CD4-positive, alpha-beta memory T cell (primary cell): ENCODE measurements around the gene MIOX. TPM values are rescaled to one million over a fixed set of nuclear protein-coding genes. Genes with fewer than 3 reads are reported as not detected.

Experiments
- CTCF ChIA-PET: fragments of 350-600 bp; sonication (Branson Sonifier 250); formaldehyde crosslinking; loops from one replicate; lab custom pipeline; 2021; ENCODE audit warnings: inconsistent platforms; ENCODE audit not compliant: partially characterized antibody; lab: Charles Lee
- POLR2A ChIA-PET: fragments of 350-600 bp; sonication (Branson Sonifier 250); formaldehyde crosslinking; loops from one replicate; lab custom pipeline; 2021; ENCODE audit not compliant: partially characterized antibody; lab: Charles Lee
- DNase-seq, 5 donors: peaks; one replicate each; pipeline versions ENCODE4 v3.0.0 to v3.0.0-alpha.2; 2020 to 2022; ENCODE audit warnings: mixed read lengths in 1 of 5
- H3K27ac ChIP-seq: one replicate; pipeline ENCODE4 v1.7.0; 2013; ENCODE audit warnings: low read depth, low read length
- H3K27me3 ChIP-seq: 2 replicates; pipeline ENCODE4 v1.7.0; 2013; ENCODE audit warnings: mild to moderate bottlenecking, low read length, moderate library complexity; ENCODE audit not compliant: insufficient read depth
- H3K36me3 ChIP-seq: 2 replicates; pipeline ENCODE4 v1.7.0; 2013; ENCODE audit warnings: mild to moderate bottlenecking, low read length, moderate library complexity; ENCODE audit not compliant: insufficient read depth
- H3K4me1 ChIP-seq: 2 replicates; pipeline ENCODE4 v1.7.0; 2013; ENCODE audit warnings: mild to moderate bottlenecking, low read length, moderate library complexity; ENCODE audit not compliant: insufficient read depth
- H3K4me3 ChIP-seq, 2 donors: one replicate each; pipeline ENCODE4 v1.7.0; 2013; ENCODE audit warnings: low read length in 2 of 2, mild to moderate bottlenecking in 1 of 2
- H3K9me3 ChIP-seq, 2 donors: one replicate each; pipeline ENCODE4 v1.7.0; 2013; ENCODE audit warnings: low read length in 2 of 2, control low read depth in 1 of 2; ENCODE audit not compliant: control insufficient read depth in 1 of 2
- H3K27ac Mint-ChIP-seq, 7 donors: one replicate each; pipeline ENCODE4 v1.8.0; 2020 to 2021; ENCODE audit warnings: mixed read lengths in 7 of 7, mild to moderate bottlenecking in 6 of 7, inconsistent platforms in 3 of 7, moderate library complexity in 3 of 7
- H3K27me3 Mint-ChIP-seq, 2 donors: one replicate each; pipeline ENCODE4 v1.8.0; 2020 to 2021; ENCODE audit warnings: mixed read lengths in 2 of 2
- H3K36me3 Mint-ChIP-seq, 2 donors: one replicate each; pipeline ENCODE4 v1.8.0; 2020 to 2021; ENCODE audit warnings: mixed read lengths in 2 of 2, inconsistent platforms in 1 of 2, mild to moderate bottlenecking in 1 of 2
- H3K4me1 Mint-ChIP-seq, 4 donors: one replicate each; pipeline ENCODE4 v1.8.0; 2020 to 2021; ENCODE audit warnings: mixed read lengths in 4 of 4, mild to moderate bottlenecking in 1 of 4
- H3K4me3 Mint-ChIP-seq, 8 donors: one replicate each; pipeline ENCODE4 v1.8.0; 2020 to 2021; ENCODE audit warnings: mixed read lengths in 8 of 8, mild to moderate bottlenecking in 7 of 8, moderate library complexity in 6 of 8, inconsistent platforms in 3 of 8
- H3K9me3 Mint-ChIP-seq, 8 donors: one replicate each; pipeline ENCODE4 v1.8.0; 2020 to 2021; ENCODE audit warnings: mixed read lengths in 8 of 8, mild to moderate bottlenecking in 5 of 8, inconsistent platforms in 3 of 8, moderate library complexity in 1 of 8
- intact Hi-C: fragments of 100-400 bp; cut with micrococcal nuclease; formaldehyde crosslinking; loops from one replicate; pipeline ENCODE4 v1.15.1; 2023
- polyA plus RNA-seq, 2 donors: library from polyadenylated mRNA; unstranded; fragments of 300-500 nt; fragmentation: Illumina TruSeq; gene quantifications; one replicate each; pipeline ENCODE4 v1.2.3, GENCODE V29; 2021
- total RNA-seq, 2 experiments: library from RNA; stranded (reverse); gene quantifications; one replicate each; pipeline ENCODE4 v1.2.3, GENCODE V29; 2021

MIOX gene
- total and polyA plus RNA-seq, 4 experiments from 2014 or later, result not detected

DNA sequence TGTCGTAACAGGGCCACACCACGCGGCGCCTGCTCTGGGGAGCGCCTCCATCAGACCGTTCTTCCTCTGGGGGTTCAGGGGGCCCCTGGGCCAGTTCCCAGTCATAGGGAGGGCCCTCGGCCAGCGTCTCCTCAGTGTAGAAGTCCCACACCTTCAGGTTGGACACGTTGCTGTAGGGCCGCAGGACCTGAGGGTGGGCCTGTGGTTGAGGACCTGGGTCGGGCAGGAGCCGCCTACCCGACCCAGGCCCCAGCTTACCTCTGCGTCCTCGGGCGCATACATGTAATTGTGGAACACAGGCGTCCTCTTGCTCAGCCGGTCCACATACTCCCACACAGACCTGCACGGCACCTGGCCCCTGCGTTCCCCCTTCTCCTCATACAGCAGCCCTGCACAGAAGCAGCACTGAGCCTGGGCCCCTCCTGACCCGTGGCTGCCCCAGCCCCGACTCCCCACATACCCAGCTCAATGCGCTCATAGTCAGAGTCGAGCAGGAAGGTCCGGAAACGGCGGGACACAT lies 32.0 kb upstream of the MIOX start:
- Histone ChIP-seq H3K36me3 (peaks cover 46% of the 10 kb centered on the region), H3K4me1 (no peaks in the 10 kb centered on the region), H3K27ac (no peak overlapping the region), H3K27me3 (no peaks in the 10 kb centered on the region), H3K4me3 (no peak overlapping the region), H3K9me3 (no peaks in the 10 kb centered on the region)
- peaks cover 26 to 58% of the 10 kb centered on the region in 2 donors for H3K36me3 Mint-ChIP-seq
- intact Hi-C loops, result no loop called here
- ChIA-PET POLR2A (interaction anchor here (0.8 to 1.0 kb wide), 2 partner anchors 70 to 123 kb away, joined by 3 read pairs; partner anchors contain the start of gene SCO2), CTCF (interaction anchor here (1.4 kb wide), 1 partner anchor 43 kb away, joined by 5 read pairs; no protein-coding TSS in a partner anchor)
- peak overlapping the region in 2 of 7 donors; percentile 48 to 68 for H3K27ac Mint-ChIP-seq
- H3K4me3 Mint-ChIP-seq, result no peak overlapping the region
- H3K9me3 Mint-ChIP-seq, result peaks cover 0 to 3% (median 0%) of the 10 kb centered on the region in 8 donors
- H3K27me3 Mint-ChIP-seq, result no peaks in the 10 kb centered on the region
- H3K4me1 Mint-ChIP-seq, result peaks cover 0 to 7% (median 5%) of the 10 kb centered on the region in 4 donors
- DNase-seq, result no peak

GRCh38 chr22:50455201-50455600 lies 31.5 kb upstream of the MIOX start:
- H3K36me3 Mint-ChIP-seq, result peaks cover 23 to 56% of the 10 kb centered on the region in 2 donors
- intact Hi-C loops, result no loop called here
- H3K27ac Mint-ChIP-seq, result no peak overlapping the region

GRCh38 chr22:50456026-50456425 lies 30.6 kb upstream of the MIOX start:
- Histone ChIP-seq H3K27ac (no peak overlapping the region), H3K27me3 (no peaks in the 10 kb centered on the region), H3K4me1 (no peaks in the 10 kb centered on the region), H3K36me3 (peaks cover 56% of the 10 kb centered on the region), H3K4me3 (no peak overlapping the region), H3K9me3 (no peaks in the 10 kb centered on the region)
- Mint-ChIP-seq H3K9me3 (peaks cover 0 to 7% (median 0%) of the 10 kb centered on the region in 8 donors), H3K4me1 (peaks cover 0 to 6% (median 3%) of the 10 kb centered on the region in 4 donors), H3K4me3 (no peak overlapping the region), H3K36me3 (peaks cover 22 to 61% of the 10 kb centered on the region in 2 donors), H3K27ac (peak overlapping the region in 1 of 7 donors; percentile 48), H3K27me3 (no peaks in the 10 kb centered on the region)
- ChIA-PET POLR2A (interaction anchor here (1.2 to 6.2 kb wide), 4 partner anchors 13 to 70 kb away, joined by 3 to 38 read pairs (median 4); partner anchors contain the start of gene SCO2), CTCF (interaction anchor here (1.7 kb wide), 1 partner anchor 42 kb away, joined by 6 read pairs; no protein-coding TSS in a partner anchor)
- intact Hi-C loops, result no loop called here
- DNase-seq, result no peak

More at GRCh38 chr22:50455201-50455600, 31.5 kb upstream of the MIOX start:
- peaks cover 0 to 3% (median 0%) of the 10 kb centered on the region in 8 donors for H3K9me3 Mint-ChIP-seq
- Histone ChIP-seq H3K4me3 (no peak overlapping the region), H3K9me3 (no peaks in the 10 kb centered on the region), H3K27me3 (no peaks in the 10 kb centered on the region), H3K27ac (no peak overlapping the region), H3K4me1 (no peaks in the 10 kb centered on the region), H3K36me3 (peaks cover 47% of the 10 kb centered on the region)
- no peaks in the 10 kb centered on the region for H3K27me3 Mint-ChIP-seq
- no peak overlapping the region for H3K4me3 Mint-ChIP-seq
- ChIA-PET POLR2A (interaction anchor here (0.8 to 6.2 kb wide), 2 partner anchors 14 to 122 kb away, joined by 3 to 38 read pairs; no protein-coding TSS in a partner anchor), CTCF (no interaction called here)
- no peak for DNase-seq
- peaks cover 0 to 6% (median 4%) of the 10 kb centered on the region in 4 donors for H3K4me1 Mint-ChIP-seq

GRCh38 chr22:50456466-50457234 lies 30.0 kb upstream of the MIOX start:
- Histone ChIP-seq H3K4me1 (no peaks in the 10 kb centered on the region), H3K27me3 (no peaks in the 10 kb centered on the region), H3K4me3 (no peak overlapping the region), H3K36me3 (peaks cover 61% of the 10 kb centered on the region), H3K27ac (no peak overlapping the region), H3K9me3 (no peaks in the 10 kb centered on the region)
- no peak for DNase-seq
- ChIA-PET CTCF (interaction anchor here (0.5 to 1.7 kb wide), 2 partner anchors 14 to 41 kb away, joined by 3 to 6 read pairs; no protein-coding TSS in a partner anchor), POLR2A (interaction anchor here (1.2 to 6.2 kb wide), 4 partner anchors 13 to 69 kb away, joined by 3 to 38 read pairs (median 4); partner anchors contain the start of gene SCO2)
- peaks cover 16 to 58% of the 10 kb centered on the region in 2 donors for H3K36me3 Mint-ChIP-seq
- H3K4me3 Mint-ChIP-seq, result no peak overlapping the region
- peaks cover 0 to 6% (median 2%) of the 10 kb centered on the region in 4 donors for H3K4me1 Mint-ChIP-seq
- intact Hi-C loops, result no loop called here
- H3K27ac Mint-ChIP-seq, result peak overlapping the region in 1 of 7 donors; percentile 19
- no peaks in the 10 kb centered on the region for H3K27me3 Mint-ChIP-seq
- H3K9me3 Mint-ChIP-seq, result peaks cover 0 to 7% (median 0%) of the 10 kb centered on the region in 8 donors

GRCh38 chr22:50459016-50459415 lies 27.6 kb upstream of the MIOX start:
- peaks cover 18 to 58% of the 10 kb centered on the region in 2 donors for H3K36me3 Mint-ChIP-seq
- no peak overlapping the region for H3K27ac ChIP-seq
- peak overlapping the region in 1 of 7 donors; percentile 70 for H3K27ac Mint-ChIP-seq
- intact Hi-C loops, result no loop called here
- H3K9me3 ChIP-seq, result no peaks in the 10 kb centered on the region
- H3K4me1 Mint-ChIP-seq, result no peaks in the 10 kb centered on the region
- POLR2A ChIA-PET, result interaction anchor here (1.3 to 6.2 kb wide), 3 partner anchors 10 to 67 kb away, joined by 3 to 38 read pairs (median 3); partner anchors contain the start of gene SCO2
- H3K4me3 ChIP-seq, result no peak overlapping the region
- DNase-seq, result no peak
- H3K36me3 ChIP-seq, result peaks cover 79% of the 10 kb centered on the region
- CTCF ChIA-PET, result interaction anchor here (1.2 kb wide), 1 partner anchor 14 kb away, joined by 5 read pairs; no protein-coding TSS in a partner anchor
- H3K27me3 Mint-ChIP-seq, result no peaks in the 10 kb centered on the region
- no peaks in the 10 kb centered on the region for H3K27me3 ChIP-seq
- H3K4me1 ChIP-seq, result no peaks in the 10 kb centered on the region
- no peak overlapping the region for H3K4me3 Mint-ChIP-seq
- H3K9me3 Mint-ChIP-seq, result peaks cover 0 to 4% (median 0%) of the 10 kb centered on the region in 8 donors

- no peak for DNase-seq
- intact Hi-C loops, result no loop called here
Observed at GRCh38 chr22:50459496-50460140, 27.0 kb upstream of the MIOX start.

More at GRCh38 chr22:50459496-50460140, 27.0 kb upstream of the MIOX start:
- Mint-ChIP-seq H3K27me3 (no peaks in the 10 kb centered on the region), H3K4me3 (no peak overlapping the region), H3K9me3 (peaks cover 0 to 4% (median 0%) of the 10 kb centered on the region in 8 donors), H3K4me1 (no peaks in the 10 kb centered on the region), H3K36me3 (peaks cover 19 to 58% of the 10 kb centered on the region in 2 donors), H3K27ac (no peak overlapping the region)
- Histone ChIP-seq H3K27me3 (no peaks in the 10 kb centered on the region), H3K9me3 (no peaks in the 10 kb centered on the region), H3K27ac (no peak overlapping the region), H3K4me3 (no peak overlapping the region), H3K36me3 (peaks cover 79% of the 10 kb centered on the region), H3K4me1 (no peaks in the 10 kb centered on the region)
- POLR2A ChIA-PET, result interaction anchor here (1.3 to 6.2 kb wide), 3 partner anchors 10 to 66 kb away, joined by 3 to 38 read pairs (median 3); partner anchors contain the start of gene SCO2
- CTCF ChIA-PET, result no interaction called here
